ENCODE measurements around the gene TRPC4. TPM values are rescaled to one million over a fixed set of nuclear protein-coding genes. Genes with fewer than 3 reads are reported as not detected.

TRPC4 gene
- total RNA-seq, 1 donor from 2014 or later, result 24.6 TPM

- no peak for DNase-seq (ENCODE audit: low spot score)
Observed at GRCh38 chr13:37657134-37657533, 212.4 kb downstream of the TRPC4 start.

GRCh38 chr13:37656247-37656940 lies 213.2 kb downstream of the TRPC4 start:
- peak; percentile 84 for DNase-seq (ENCODE audit: low spot score)

- no peak for DNase-seq (ENCODE audit: low spot score)
Observed at GRCh38 chr13:37652596-37652995, 217.0 kb downstream of the TRPC4 start.

GRCh38 chr13:37651891-37652290 lies 217.7 kb downstream of the TRPC4 start:
- DNase-seq (ENCODE audit: low spot score), result no peak

GRCh38 chr13:37648609-37649008 lies 221.0 kb downstream of the TRPC4 start:
- DNase-seq (ENCODE audit: low spot score), result peak; percentile 82

- DNase-seq (ENCODE audit: low spot score), result no peak
Observed at GRCh38 chr13:37647031-37647650, 222.4 kb downstream of the TRPC4 start.

- no peak for DNase-seq (ENCODE audit: low spot score)
Observed at GRCh38 chr13:37646531-37646930, 223.0 kb downstream of the TRPC4 start.

- peak; percentile 69 for DNase-seq (ENCODE audit: low spot score)
Observed at GRCh38 chr13:37645181-37645740, 224.3 kb downstream of the TRPC4 start.

GRCh38 chr13:37641391-37641790 lies 228.2 kb downstream of the TRPC4 start:
- DNase-seq (ENCODE audit: low spot score), result no peak

- peak; percentile 64 for DNase-seq (ENCODE audit: low spot score)
Observed at GRCh38 chr13:37640499-37640898, 229.1 kb downstream of the TRPC4 start.

- DNase-seq (ENCODE audit: low spot score), result no peak
Observed at GRCh38 chr13:37636701-37637100, 232.9 kb downstream of the TRPC4 start.

GRCh38 chr13:37632294-37632693 lies 237.3 kb downstream of the TRPC4 start:
- DNase-seq (ENCODE audit: low spot score), result no peak

GRCh38 chr13:37627428-37627827 lies 242.1 kb downstream of the TRPC4 start:
- no peak for DNase-seq (ENCODE audit: low spot score)

GRCh38 chr13:37621811-37622361 lies 247.7 kb downstream of the TRPC4 start:
- DNase-seq (ENCODE audit: low spot score), result peak; percentile 49

- peak; percentile 80 for DNase-seq (ENCODE audit: low spot score)
Observed at GRCh38 chr13:37618554-37618953, 251.0 kb downstream of the TRPC4 start.

GRCh38 chr13:37617173-37617572 lies 252.4 kb downstream of the TRPC4 start:
- DNase-seq (ENCODE audit: low spot score), result peak; percentile 40

- no peak for DNase-seq (ENCODE audit: low spot score)
Observed at GRCh38 chr13:37616131-37616530, 253.4 kb downstream of the TRPC4 start.

- DNase-seq (ENCODE audit: low spot score), result peak; percentile 29
Observed at GRCh38 chr13:37615276-37615675, 254.3 kb downstream of the TRPC4 start.

GRCh38 chr13:37613638-37614037 lies 255.9 kb downstream of the TRPC4 start:
- DNase-seq (ENCODE audit: low spot score), result peak; percentile 80

- DNase-seq (ENCODE audit: low spot score), result peak; percentile 90
Observed at GRCh38 chr13:37613236-37613635, 256.3 kb downstream of the TRPC4 start.

GRCh38 chr13:37608750-37609339 lies 260.7 kb downstream of the TRPC4 start:
- DNase-seq (ENCODE audit: low spot score), result no peak

- peak; percentile 42 for DNase-seq (ENCODE audit: low spot score)
Observed at GRCh38 chr13:37602733-37603381, 266.7 kb downstream of the TRPC4 start.

Data from umbilical cord (tissue), 2 donors.